Testis (tissue), 2 donors: ENCODE results near the gene C1QL3.

Experiments
- POLR2A ChIP-seq: fragments of 450-650 bp; IDR thresholded peaks from one replicate; pipeline ENCODE4 v1.6.1; 2017; ENCODE audit warnings: antibody characterized with exemption, mild to moderate bottlenecking, moderate library complexity
- TF ChIP-seq, protein P1 (sequence below), 3 experiments: fragments of 450-650 bp in 2 of 3; fragments of 200-600 bp in 1 of 3; sonication (generic) in 1 of 3; IDR thresholded peaks; one replicate each; pipeline ENCODE4 v1.5.1; 2016 to 2019; ENCODE audit warnings: antibody characterized with exemption in 3 of 3, mild to moderate bottlenecking in 2 of 3, moderate library complexity in 1 of 3

DNA sequence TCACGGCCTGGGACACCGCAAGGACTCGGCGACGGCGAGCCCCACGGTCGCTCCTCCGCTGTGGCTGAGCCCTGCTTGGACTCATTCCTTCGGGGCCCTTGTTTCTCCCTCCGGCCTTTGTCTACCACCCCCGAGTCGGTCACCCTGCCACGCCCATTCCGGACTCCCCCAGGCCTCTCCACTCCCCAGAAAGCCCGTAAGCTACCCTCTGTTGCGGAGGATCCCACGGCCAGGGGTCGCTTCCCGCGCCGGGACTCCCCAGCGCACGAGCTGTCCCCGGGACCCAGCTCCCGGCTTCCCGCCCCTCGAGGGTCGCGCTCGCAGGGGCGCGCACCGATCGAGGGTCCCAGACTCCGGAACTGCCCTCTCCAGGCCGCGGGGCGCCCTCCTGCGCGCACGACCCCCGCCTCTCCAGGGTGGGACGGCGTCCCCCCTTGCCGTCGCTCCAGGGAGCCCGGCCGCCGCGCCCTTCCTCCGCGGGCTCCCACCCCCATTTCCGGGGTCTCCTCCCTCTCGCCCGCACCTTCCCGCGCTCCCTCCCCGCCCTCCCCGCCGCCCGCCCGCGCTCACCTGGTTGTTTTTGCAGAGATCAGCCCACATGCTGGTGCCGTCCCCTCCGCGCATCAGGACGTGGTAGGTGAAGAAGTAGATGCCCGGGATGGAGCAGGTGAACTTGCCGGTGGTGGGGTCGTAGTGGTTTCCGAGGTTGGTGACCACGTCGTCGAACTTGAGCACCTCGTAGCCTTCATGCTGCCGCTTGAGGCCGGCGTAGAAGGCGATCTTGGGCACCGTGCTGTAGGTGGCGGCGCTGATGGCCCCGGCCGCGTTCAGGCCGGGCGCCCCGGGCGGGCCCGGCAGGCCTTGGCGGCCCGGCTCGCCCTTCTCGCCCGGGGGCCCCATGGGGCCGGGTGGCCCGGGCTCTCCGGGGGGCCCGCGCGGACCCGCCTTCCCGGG is 1.5 kb downstream of the C1QL3 start:
- TF ChIP-seq, protein P1, sequence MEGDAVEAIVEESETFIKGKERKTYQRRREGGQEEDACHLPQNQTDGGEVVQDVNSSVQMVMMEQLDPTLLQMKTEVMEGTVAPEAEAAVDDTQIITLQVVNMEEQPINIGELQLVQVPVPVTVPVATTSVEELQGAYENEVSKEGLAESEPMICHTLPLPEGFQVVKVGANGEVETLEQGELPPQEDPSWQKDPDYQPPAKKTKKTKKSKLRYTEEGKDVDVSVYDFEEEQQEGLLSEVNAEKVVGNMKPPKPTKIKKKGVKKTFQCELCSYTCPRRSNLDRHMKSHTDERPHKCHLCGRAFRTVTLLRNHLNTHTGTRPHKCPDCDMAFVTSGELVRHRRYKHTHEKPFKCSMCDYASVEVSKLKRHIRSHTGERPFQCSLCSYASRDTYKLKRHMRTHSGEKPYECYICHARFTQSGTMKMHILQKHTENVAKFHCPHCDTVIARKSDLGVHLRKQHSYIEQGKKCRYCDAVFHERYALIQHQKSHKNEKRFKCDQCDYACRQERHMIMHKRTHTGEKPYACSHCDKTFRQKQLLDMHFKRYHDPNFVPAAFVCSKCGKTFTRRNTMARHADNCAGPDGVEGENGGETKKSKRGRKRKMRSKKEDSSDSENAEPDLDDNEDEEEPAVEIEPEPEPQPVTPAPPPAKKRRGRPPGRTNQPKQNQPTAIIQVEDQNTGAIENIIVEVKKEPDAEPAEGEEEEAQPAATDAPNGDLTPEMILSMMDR (IDR thresholded peaks at IDR 0.05): no peak
- TF ChIP-seq POLR2A: no peak
